HepG2 (cell line): ENCODE data around the gene TUBG1. TPM values are rescaled to one million over a fixed set of nuclear protein-coding genes. Genes with fewer than 3 reads are reported as not detected.

Experiments
- ATAC-seq: fragments of 200-7000 bp; cut with Tn5 transposase; 3 replicates; pipeline ENCODE4 v1.9.1; 2020; ENCODE audit warnings: mild to moderate bottlenecking, moderate library complexity
- BruUV-seq: library from RNA; stranded (reverse); fragments of 400-500 nt; replicated peaks from 2 replicates; lab custom pipeline; 2021; lab: Mats Ljungman, UMichigan
- CTCF ChIA-PET: fragments of 300-600 bp; formaldehyde crosslinking; extraction: SDS; loops from one replicate; lab custom pipeline; 2021; ENCODE audit warnings: low total read pairs, inconsistent platforms, low intra/inter-chr PET ratio; lab: Yijun Ruan, JAX
- POLR2A ChIA-PET: fragments of 350-600 bp; sonication (Branson Sonifier 250); formaldehyde crosslinking; loops from one replicate; lab custom pipeline; 2020; ENCODE audit warnings: antibody characterized with exemption, inconsistent platforms; lab: Yijun Ruan, JAX
- DNase-seq: peaks from one replicate; pipeline ENCODE4 v3.0.0-alpha.2; 2015; ENCODE audit warnings: low spot score
- FAIRE-seq: peaks from 3 replicates; lab custom pipeline; 2011; peaks lifted over from hg19 to GRCh38; lab: Jason Lieb, UNC
- H2AFZ ChIP-seq: one replicate; pipeline ENCODE4 v1.6.1; 2011; ENCODE audit warnings: low read length, inconsistent platforms
- H3K27ac ChIP-seq: fragments of 300-600 bp; 3 replicates; pipeline ENCODE4 v1.8.0; 2011; ENCODE audit warnings: mixed run types, mild to moderate bottlenecking, mixed read lengths, low read length, inconsistent platforms; ENCODE audit not compliant: insufficient read depth; ENCODE audit errors: extremely low read length
- H3K27me3 ChIP-seq, 2 experiments: fragments of 200-600 bp in 1 of 2; 2 replicates in 1 of 2; 3 replicates in 1 of 2; pipeline versions ENCODE4 v1.6.0 to v1.8.0; 2011; ENCODE audit warnings: low read length in 2 of 2, mild to moderate bottlenecking in 2 of 2, moderate library complexity in 2 of 2, inconsistent platforms in 1 of 2; ENCODE audit not compliant: insufficient read depth in 2 of 2, control insufficient read depth in 1 of 2
- H3K36me3 ChIP-seq, 2 experiments: fragments of 200-600 bp in 1 of 2; replicated peaks in 1 of 2; 2 replicates in 1 of 2; 3 replicates in 1 of 2; pipeline versions ENCODE4 v1.5.1 to v1.8.0; 2011; ENCODE audit warnings: low read length in 2 of 2, inconsistent platforms in 1 of 2; ENCODE audit not compliant: insufficient read depth in 2 of 2, control insufficient read depth in 1 of 2
- H3K4me1 ChIP-seq: 2 replicates; pipeline ENCODE4 v1.5.1; 2012; ENCODE audit warnings: low read length, inconsistent platforms; ENCODE audit not compliant: insufficient read depth
- H3K4me2 ChIP-seq: 2 replicates; pipeline ENCODE4 v1.6.0; 2011; ENCODE audit warnings: low read depth, low read length, inconsistent platforms
- H3K4me3 ChIP-seq, 3 experiments: fragments of 200-600 bp in 1 of 3; sonication (generic), shearing (Covaris generic) in 1 of 3; replicated peaks in 1 of 3; 2 replicates each; pipeline ENCODE4 v1.5.1; 2011 to 2016; ENCODE audit warnings: low read length in 3 of 3, inconsistent platforms in 2 of 3, low read depth in 2 of 3, mild to moderate bottlenecking in 2 of 3, control low read depth in 1 of 3, mixed read lengths in 1 of 3; ENCODE audit not compliant: insufficient read depth in 1 of 3
- H3K79me2 ChIP-seq: one replicate; pipeline ENCODE4 v1.6.1; 2011; ENCODE audit warnings: low read length, inconsistent platforms; ENCODE audit not compliant: insufficient read depth
- H3K9ac ChIP-seq: 2 replicates; pipeline ENCODE4 v1.6.0; 2011; ENCODE audit warnings: mild to moderate bottlenecking, low read depth, low read length, inconsistent platforms; ENCODE audit not compliant: insufficient read depth
- H3K9me3 ChIP-seq: 2 replicates; pipeline ENCODE4 v1.5.1; 2012; ENCODE audit warnings: mild to moderate bottlenecking, low read length
- H4K20me1 ChIP-seq: 2 replicates; pipeline ENCODE4 v1.6.0; 2011; ENCODE audit warnings: inconsistent platforms, mild to moderate bottlenecking, low read length, moderate library complexity; ENCODE audit not compliant: insufficient read depth
- ADNP ChIP-seq: sonication (generic); formaldehyde crosslinking; IDR thresholded peaks from 2 replicates; pipeline ENCODE4 v1.4.0; 2020; ENCODE audit warnings: missing genetic modification reagents
- GATAD1 ChIP-seq: IDR thresholded peaks from 2 replicates; pipeline ENCODE4 v1.6.1; 2016; ENCODE audit warnings: missing genetic modification reagents, missing compliant biosample characterization
- JUN ChIP-seq: sonication (generic); formaldehyde crosslinking; IDR thresholded peaks from 2 replicates; pipeline ENCODE4 v1.4.0; 2020; ENCODE audit warnings: mild to moderate bottlenecking, missing genetic modification reagents
- MTA1 ChIP-seq: sonication (generic); formaldehyde crosslinking; IDR thresholded peaks from 2 replicates; pipeline ENCODE4 v1.4.0; 2020; ENCODE audit warnings: missing genetic modification reagents, mild to moderate bottlenecking, borderline replicate concordance
- NFIB ChIP-seq: sonication (generic); formaldehyde crosslinking; IDR thresholded peaks from 2 replicates; pipeline ENCODE4 v1.9.0; 2021; ENCODE audit warnings: missing genetic modification reagents, mild to moderate bottlenecking, borderline replicate concordance
- NFYC ChIP-seq: IDR thresholded peaks from 2 replicates; pipeline ENCODE4 v1.6.1; 2016; ENCODE audit warnings: missing genetic modification reagents, missing compliant biosample characterization
- SOX6 ChIP-seq, 2 experiments: fragments of 450-650 bp in 1 of 2; sonication (generic) in 1 of 2; formaldehyde crosslinking in 1 of 2; IDR thresholded peaks; 2 replicates each; pipeline versions ENCODE4 v1.4.0 to v1.6.1; 2017 to 2020; ENCODE audit warnings: antibody characterized with exemption in 1 of 2, mild to moderate bottlenecking in 1 of 2, missing genetic modification reagents in 1 of 2
- SP1 ChIP-seq, 2 experiments: fragments of 450-650 bp in 1 of 2; sonication (generic) in 1 of 2; formaldehyde crosslinking in 1 of 2; IDR thresholded peaks; 2 replicates each; pipeline versions ENCODE4 v1.4.0 to v1.6.1; 2016 to 2020; ENCODE audit warnings: missing genetic modification reagents in 1 of 2
- TFAP4 ChIP-seq: sonication (generic); IDR thresholded peaks from 2 replicates; pipeline ENCODE4 v1.6.1; 2016; ENCODE audit warnings: low read depth, borderline replicate concordance
- ZFP36L1 ChIP-seq: sonication (generic); formaldehyde crosslinking; IDR thresholded peaks from 2 replicates; pipeline ENCODE4 v1.8.0; 2022; ENCODE audit warnings: mild to moderate bottlenecking, missing genetic modification reagents, moderate library complexity
- ZNF142 ChIP-seq: sonication (generic); formaldehyde crosslinking; IDR thresholded peaks from 2 replicates; pipeline ENCODE4 v1.4.0; 2020; ENCODE audit warnings: missing genetic modification reagents
- ZNF17 ChIP-seq: sonication (generic); formaldehyde crosslinking; IDR thresholded peaks from 2 replicates; pipeline ENCODE4 v1.5.0; 2020; ENCODE audit warnings: mild to moderate bottlenecking, missing genetic modification reagents
- ZNF652 ChIP-seq: IDR thresholded peaks from 2 replicates; pipeline ENCODE4 v1.6.1; 2016; ENCODE audit warnings: low read depth, borderline replicate concordance
- WGBS: methylation state at CpG from one replicate; pipeline ENCODE4 v1.1.6; 2017; ENCODE audit warnings: low lambda C conversion rate; 5-methylcytosine and 5-hydroxymethylcytosine counted together
- in situ Hi-C: cut with HindIII; loops from 2 replicates; pipeline ENCODE4 v1.10.0; 2017; ENCODE audit warnings: low pct_unique_long_range_greater_than_20kb; ENCODE audit not compliant: extremely low pct_ligation_motif_present
- intact Hi-C: fragments of 100-400 bp; cut with micrococcal nuclease; formaldehyde crosslinking; loops from one replicate; pipeline ENCODE4 v1.10.0; 2022; ENCODE audit not compliant: unreplicated experiment
- polyA plus RNA-seq, 8 experiments: library from polyadenylated mRNA; depleted of rRNA in 3 of 8; stranded (reverse) in 7 of 8; unstranded in 1 of 8; fragments of >200 nt; fragmentation: Illumina TruSeq in 4 of 8; extraction: Trizol in 4 of 8; gene quantifications; 2 replicates each; pipeline versions ENCODE4 v1.2.1 to v1.2.3, GENCODE V29; 2011 to 2016; ENCODE audit warnings: low read depth in 4 of 8, missing spikeins in 1 of 8, mixed read lengths in 1 of 8; ENCODE audit not compliant: insufficient read depth in 1 of 8
- total RNA-seq, 5 experiments: library from RNA; depleted of rRNA; stranded (reverse); fragments of >200 nt; fragmentation: Illumina TruSeq; extraction: Trizol; gene quantifications; 2 replicates each; pipeline ENCODE4 v1.2.3, GENCODE V29; 2016; ENCODE audit warnings: low read depth in 1 of 5

TUBG1 gene
- total and polyA plus RNA-seq, 2 of the 13 experiments (the other 11 are each of a cell fraction or from before 2014, with no cell fraction given) = 74.1 to 137 TPM

GRCh38 chr17:42598905-42599304 lies 10.6 kb upstream of the TUBG1 start:
- no peak for DNase-seq
- Histone ChIP-seq H3K27ac (no peak overlapping the region), H3K4me1 (no peaks in the 10 kb centered on the region), H3K79me2 (peaks cover 41% of the 10 kb centered on the region), H3K9me3 (no peaks in the 10 kb centered on the region), H3K27me3 (no peaks in the 10 kb centered on the region), H3K4me3 (no peak overlapping the region), H3K9ac (no peak overlapping the region), H2AFZ (no peak overlapping the region), H3K4me2 (no peak overlapping the region), H4K20me1 (peaks cover 6% of the 10 kb centered on the region; the same call in 1 of the 2 replicates), H3K36me3 (peaks cover 8 to 19% of the 10 kb centered on the region in 2 experiments; a peak in 3 of 5 replicates)
- no peak for FAIRE-seq
- in situ Hi-C loops (no loop called here), intact Hi-C loops (no loop called here)
- POLR2A ChIA-PET = interaction anchor here (1.3 to 2.1 kb wide), 2 partner anchors 11 to 21 kb away, joined by 3 to 9 read pairs; partner anchors contain the start of genes RETREG3 and TUBG1
- WGBS = 94% methylated on average over 2 of the region's 2 CpGs
- ATAC-seq = no peak
- TF ChIP-seq GATAD1 (CRISPR knock-in tag) (no peak), ZNF17 (CRISPR knock-in tag) (no peak), ZNF652 (no peak), SP1 (IDR thresholded peaks at IDR 0.05) (no peak), SP1 (CRISPR knock-in tag; IDR thresholded peaks at IDR 0.05) (no peak), SOX6 (IDR thresholded peaks at IDR 0.05) (no peak), SOX6 (CRISPR knock-in tag; IDR thresholded peaks at IDR 0.05) (no peak), NFYC (CRISPR knock-in tag) (no peak), ADNP (no peak), JUN (CRISPR knock-in tag) (no peak), TFAP4 (no peak), NFIB (no peak), MTA1 (CRISPR knock-in tag) (no peak), ZNF142 (CRISPR knock-in tag) (no peak), ZFP36L1 (CRISPR knock-in tag) (no peak)
- TSS peak; percentile 28 for BruUV-seq
- CTCF ChIA-PET = no interaction called here
